Prostate gland (tissue), 2 donors: ENCODE results near the gene KCNJ4. TPM values are rescaled to one million over a fixed set of nuclear protein-coding genes. Genes with fewer than 3 reads are reported as not detected.

ENCODE experiments used
- DNase-seq: peaks from one replicate; pipeline ENCODE4 v3.0.0-alpha.2; 2019; ENCODE audit warnings: low spot score
- H3K27ac ChIP-seq, 2 donors: fragments of 200-600 bp; sonication (generic); 2 replicates each; pipeline ENCODE4 v1.5.1; 2017 to 2019
- H3K27me3 ChIP-seq: fragments of 200-600 bp; sonication (generic); replicated peaks from 2 replicates; pipeline ENCODE4 v1.5.1; 2019; ENCODE audit not compliant: insufficient read depth
- H3K36me3 ChIP-seq, 2 donors: fragments of 200-600 bp; sonication (generic); 1 replicate in 1 of 2; 2 replicates in 1 of 2; pipeline versions ENCODE4 v1.5.1 to v1.8.1; 2017 to 2019
- H3K4me1 ChIP-seq: fragments of 200-600 bp; sonication (generic); replicated peaks from 2 replicates; pipeline ENCODE4 v1.5.1; 2019
- H3K4me3 ChIP-seq, 2 donors: fragments of 200-600 bp; sonication (generic); 2 replicates each; pipeline ENCODE4 v1.5.1; 2017 to 2019
- H3K9me3 ChIP-seq: fragments of 200-600 bp; sonication (generic); 2 replicates; pipeline ENCODE4 v1.5.1; 2017
- POLR2A ChIP-seq: fragments of 450-650 bp; IDR thresholded peaks from one replicate; pipeline ENCODE4 v1.6.1; 2016; ENCODE audit warnings: antibody characterized with exemption, mild to moderate bottlenecking
- POLR2AphosphoS5 ChIP-seq: sonication (generic); formaldehyde crosslinking; IDR thresholded peaks from one replicate; pipeline ENCODE4 v1.6.1; 2017; ENCODE audit warnings: antibody characterized with exemption
- WGBS: methylation state at CpG from one replicate; pipeline ENCODE4 v1.1.5; 2018; 5-methylcytosine and 5-hydroxymethylcytosine counted together
- intact Hi-C: fragments of 100-400 bp; cut with DNase I; formaldehyde crosslinking; loops from one replicate; pipeline ENCODE4 v1.14.2; 2022
- total RNA-seq, 2 donors: library from RNA; depleted of rRNA; stranded (reverse); fragments of >200 nt; gene quantifications; one replicate each; pipeline ENCODE4 v1.1.0, GENCODE V29; 2016
- TF ChIP-seq, protein P1 (sequence below), 4 experiments: fragments of 200-600 bp in 2 of 4; fragments of 450-650 bp in 2 of 4; sonication (generic) in 2 of 4; IDR thresholded peaks; 1 replicate in 3 of 4; 2 replicates in 1 of 4; pipeline ENCODE4 v1.5.1; 2016 to 2019; ENCODE audit warnings: antibody characterized with exemption in 4 of 4, mild to moderate bottlenecking in 2 of 4, moderate library complexity in 2 of 4

Gene KCNJ4
- total RNA-seq, 2 donors from 2014 or later: 3.2 TPM; not detected in 1

DNA sequence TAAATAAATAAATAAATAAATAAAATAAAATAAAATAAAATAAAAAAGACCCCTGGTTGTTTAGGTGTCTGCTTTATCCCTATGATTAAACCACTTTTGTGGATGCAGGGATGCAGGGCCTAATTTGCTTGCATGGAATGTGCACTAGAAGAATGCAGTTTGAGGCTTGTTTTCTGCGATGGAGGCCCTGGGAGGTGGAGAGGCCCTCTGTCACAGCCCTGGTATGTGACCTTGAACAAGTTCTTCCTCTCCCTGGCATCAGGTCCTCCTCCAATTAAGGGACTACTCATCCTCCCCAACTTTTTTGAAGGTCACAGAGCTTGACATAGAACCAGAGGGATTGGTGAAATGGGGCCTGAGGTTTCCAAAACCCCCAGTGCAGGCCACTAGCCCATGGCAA lies 22.7 kb downstream of the KCNJ4 start:
- Histone ChIP-seq H3K36me3 (no peaks in the 10 kb centered on the region), H3K27me3 (no peaks in the 10 kb centered on the region), H3K4me1 (no peaks in the 10 kb centered on the region), H3K27ac (no peak overlapping the region), H3K9me3 (no peaks in the 10 kb centered on the region), H3K4me3 (no peak overlapping the region)
- TF ChIP-seq POLR2AphosphoS5 (no peak), POLR2A (no peak)
- TF ChIP-seq, protein P1, sequence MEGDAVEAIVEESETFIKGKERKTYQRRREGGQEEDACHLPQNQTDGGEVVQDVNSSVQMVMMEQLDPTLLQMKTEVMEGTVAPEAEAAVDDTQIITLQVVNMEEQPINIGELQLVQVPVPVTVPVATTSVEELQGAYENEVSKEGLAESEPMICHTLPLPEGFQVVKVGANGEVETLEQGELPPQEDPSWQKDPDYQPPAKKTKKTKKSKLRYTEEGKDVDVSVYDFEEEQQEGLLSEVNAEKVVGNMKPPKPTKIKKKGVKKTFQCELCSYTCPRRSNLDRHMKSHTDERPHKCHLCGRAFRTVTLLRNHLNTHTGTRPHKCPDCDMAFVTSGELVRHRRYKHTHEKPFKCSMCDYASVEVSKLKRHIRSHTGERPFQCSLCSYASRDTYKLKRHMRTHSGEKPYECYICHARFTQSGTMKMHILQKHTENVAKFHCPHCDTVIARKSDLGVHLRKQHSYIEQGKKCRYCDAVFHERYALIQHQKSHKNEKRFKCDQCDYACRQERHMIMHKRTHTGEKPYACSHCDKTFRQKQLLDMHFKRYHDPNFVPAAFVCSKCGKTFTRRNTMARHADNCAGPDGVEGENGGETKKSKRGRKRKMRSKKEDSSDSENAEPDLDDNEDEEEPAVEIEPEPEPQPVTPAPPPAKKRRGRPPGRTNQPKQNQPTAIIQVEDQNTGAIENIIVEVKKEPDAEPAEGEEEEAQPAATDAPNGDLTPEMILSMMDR (IDR thresholded peaks at IDR 0.05): no peak
- DNase-seq: no peak
- intact Hi-C loops: no loop called here
- WGBS: 83% methylated on average over 1 of the region's 1 CpG

DNA sequence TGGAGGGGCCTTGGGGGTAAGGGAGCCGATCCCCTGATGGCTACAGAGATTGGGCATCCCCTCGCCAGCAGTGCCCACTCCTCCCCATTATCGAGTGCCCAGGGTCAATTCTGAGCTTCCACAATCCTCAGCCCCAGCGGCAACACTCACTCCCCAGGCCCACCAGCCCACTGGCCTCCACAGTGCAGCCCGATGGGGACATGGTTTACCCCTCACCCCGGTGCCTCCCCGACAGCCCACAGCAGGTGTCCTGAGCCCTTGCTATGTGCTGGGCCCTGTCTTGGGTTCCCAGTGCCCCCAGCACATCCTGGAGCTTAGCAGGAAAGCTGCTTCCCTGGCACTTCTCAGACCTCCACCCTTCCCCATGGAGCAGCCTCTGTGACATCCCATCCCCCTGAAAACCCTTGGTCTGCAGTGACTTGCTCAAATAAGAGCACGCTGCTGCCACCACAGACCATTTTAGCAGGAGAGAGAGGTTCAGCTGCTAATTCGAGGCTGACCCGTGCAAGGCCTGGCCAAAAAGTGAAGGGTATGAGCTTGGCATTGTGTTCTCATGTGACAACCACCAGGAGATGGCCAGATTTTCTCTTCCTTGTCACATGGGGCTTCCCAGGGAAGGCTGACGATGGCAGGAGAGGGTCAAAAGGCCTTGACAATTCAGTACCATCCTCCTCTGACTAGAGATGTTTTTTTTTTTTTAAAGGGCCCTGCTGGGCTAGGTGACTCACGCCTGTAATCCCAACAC lies 23.6 kb downstream of the KCNJ4 start:
- Histone ChIP-seq H3K4me3 (no peak overlapping the region), H3K36me3 (no peaks in the 10 kb centered on the region), H3K9me3 (no peaks in the 10 kb centered on the region), H3K4me1 (no peaks in the 10 kb centered on the region), H3K27me3 (no peaks in the 10 kb centered on the region), H3K27ac (no peak overlapping the region)
- intact Hi-C loops: no loop called here
- DNase-seq: no peak
- WGBS: 90% methylated on average over 12 of the region's 12 CpGs
- TF ChIP-seq, protein P1 (IDR thresholded peaks at IDR 0.05): no peak
- no peak for TF ChIP-seq POLR2AphosphoS5
- no peak for TF ChIP-seq POLR2A

DNA sequence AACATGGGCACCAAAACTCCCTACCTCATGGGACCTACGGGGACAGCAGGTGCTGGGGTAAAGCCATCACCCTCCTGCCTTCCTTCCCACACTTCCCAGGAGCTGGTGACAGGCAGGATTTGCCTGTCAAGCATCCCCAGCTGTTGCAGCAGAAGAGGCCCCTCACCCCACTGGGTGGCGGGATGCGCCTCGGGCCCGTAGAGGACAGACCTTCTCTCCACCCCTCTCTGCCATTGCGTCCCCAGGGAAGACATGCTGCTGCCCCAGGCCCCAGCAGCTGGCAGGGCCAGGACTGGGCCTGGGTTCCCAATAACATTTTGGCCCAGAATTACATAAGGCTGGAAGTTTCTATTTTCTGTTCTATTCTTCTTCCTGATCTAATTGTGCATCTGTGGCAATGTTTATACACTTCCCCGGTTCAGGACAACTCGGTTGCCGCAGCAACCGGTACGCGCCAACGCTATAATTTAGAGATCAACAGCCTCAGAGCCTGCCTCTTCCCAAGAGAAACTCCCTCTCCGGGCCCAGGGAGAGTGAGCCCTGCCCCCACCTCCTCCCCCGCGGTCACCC lies 25.4 kb downstream of the KCNJ4 start:
- TF ChIP-seq POLR2A: no peak
- TF ChIP-seq POLR2AphosphoS5: no peak
- TF ChIP-seq, protein P1 (IDR thresholded peaks at IDR 0.05): no peak
- no peak for DNase-seq
- WGBS: 40% methylated on average over 16 of the region's 16 CpGs
- Histone ChIP-seq H3K27ac (no peak overlapping the region), H3K27me3 (no peaks in the 10 kb centered on the region), H3K9me3 (no peaks in the 10 kb centered on the region), H3K36me3 (no peaks in the 10 kb centered on the region), H3K4me1 (no peaks in the 10 kb centered on the region), H3K4me3 (no peak overlapping the region)
- intact Hi-C loops: no loop called here

DNA sequence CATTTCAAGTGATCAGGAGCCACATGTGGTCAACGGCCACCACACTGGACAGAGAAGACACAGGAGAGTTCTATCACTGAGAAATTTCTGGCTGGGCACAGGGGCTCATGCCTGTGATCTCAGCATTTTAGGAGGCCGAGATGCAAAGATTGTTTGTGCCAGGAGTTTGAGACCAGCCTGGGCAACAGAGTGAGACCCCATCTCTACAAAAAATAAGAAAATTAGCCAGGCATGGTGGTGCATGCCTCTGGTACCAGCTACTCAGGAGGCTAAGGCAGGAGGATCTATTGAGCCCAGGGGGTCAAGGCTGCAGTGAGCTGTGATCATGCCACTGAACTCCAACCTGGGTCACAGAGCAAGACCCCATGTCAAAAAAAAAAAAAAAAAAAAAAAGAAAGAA lies 26.3 kb downstream of the KCNJ4 start:
- WGBS: 88% methylated on average over 2 of the region's 2 CpGs
- TF ChIP-seq, protein P1 (IDR thresholded peaks at IDR 0.05): no peak
- TF ChIP-seq POLR2A: no peak
- TF ChIP-seq POLR2AphosphoS5: no peak
- Histone ChIP-seq H3K4me1 (no peaks in the 10 kb centered on the region), H3K36me3 (no peaks in the 10 kb centered on the region), H3K27me3 (no peaks in the 10 kb centered on the region), H3K27ac (no peak overlapping the region), H3K9me3 (no peaks in the 10 kb centered on the region), H3K4me3 (no peak overlapping the region)
- no peak for DNase-seq
- intact Hi-C loops: no loop called here

DNA sequence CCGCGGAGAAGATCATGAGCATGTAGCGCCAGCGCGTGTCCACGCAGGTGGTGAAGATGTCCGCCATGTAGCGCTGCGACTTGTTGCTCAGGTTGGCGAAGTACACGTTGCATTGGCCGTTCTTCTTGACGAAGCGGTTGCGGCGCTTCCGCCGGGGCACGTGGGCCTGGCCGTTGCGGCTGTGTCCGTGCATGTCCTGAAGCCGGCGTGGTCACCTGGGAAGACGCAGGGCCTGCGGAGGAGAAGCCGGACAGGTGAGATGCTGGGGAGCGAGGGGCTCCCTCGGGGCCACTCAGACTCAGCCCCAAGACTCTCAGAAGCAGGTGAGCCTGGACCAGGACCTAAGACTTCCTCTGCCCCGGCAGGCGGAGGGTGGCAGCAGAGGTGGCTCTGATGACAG lies 27.1 kb downstream of the KCNJ4 start:
- TF ChIP-seq POLR2AphosphoS5: no peak
- no peak for TF ChIP-seq POLR2A
- TF ChIP-seq, protein P1 (IDR thresholded peaks at IDR 0.05): no peak
- no peaks in the 10 kb centered on the region for H3K4me1 ChIP-seq
- WGBS: 96% methylated on average over 31 of the region's 31 CpGs
- no peaks in the 10 kb centered on the region for H3K36me3 ChIP-seq
- H3K4me3 ChIP-seq: no peak overlapping the region
- intact Hi-C loops: no loop called here
- DNase-seq: no peak
- H3K27me3 ChIP-seq: no peaks in the 10 kb centered on the region
- no peak overlapping the region for H3K27ac ChIP-seq
- no peaks in the 10 kb centered on the region for H3K9me3 ChIP-seq
